Neural cell (in vitro differentiated cells): ENCODE results near the gene LZTS3.

ENCODE experiments used
- CTCF ChIP-seq: fragments of 450-650 bp; IDR thresholded peaks from 2 replicates; pipeline ENCODE4 v1.5.1; 2014; ENCODE audit warnings: antibody characterized with exemption, mild to moderate bottlenecking, moderate library complexity; ENCODE audit not compliant: poor library complexity, severe bottlenecking
- EP300 ChIP-seq: fragments of 450-650 bp; conservative IDR thresholded peaks from 2 replicates; pipeline ENCODE4 v1.6.1; 2014; ENCODE audit warnings: antibody characterized with exemption, mild to moderate bottlenecking, moderate library complexity; ENCODE audit not compliant: poor library complexity, severe bottlenecking
- MXI1 ChIP-seq: fragments of 450-650 bp; conservative IDR thresholded peaks from 2 replicates; pipeline ENCODE4 v1.6.1; 2014; ENCODE audit warnings: antibody characterized with exemption, mild to moderate bottlenecking; ENCODE audit not compliant: poor library complexity, severe bottlenecking
- POLR2AphosphoS5 ChIP-seq: IDR thresholded peaks from 2 replicates; pipeline ENCODE4 v1.6.1; 2012
- SMC3 ChIP-seq: fragments of 450-650 bp; conservative IDR thresholded peaks from 2 replicates; pipeline ENCODE4 v1.6.1; 2014; ENCODE audit warnings: antibody characterized with exemption, mild to moderate bottlenecking, moderate library complexity; ENCODE audit not compliant: poor library complexity
- TAF1 ChIP-seq: IDR thresholded peaks from 2 replicates; pipeline ENCODE4 v1.6.1; 2012; ENCODE audit warnings: low read depth

DNA sequence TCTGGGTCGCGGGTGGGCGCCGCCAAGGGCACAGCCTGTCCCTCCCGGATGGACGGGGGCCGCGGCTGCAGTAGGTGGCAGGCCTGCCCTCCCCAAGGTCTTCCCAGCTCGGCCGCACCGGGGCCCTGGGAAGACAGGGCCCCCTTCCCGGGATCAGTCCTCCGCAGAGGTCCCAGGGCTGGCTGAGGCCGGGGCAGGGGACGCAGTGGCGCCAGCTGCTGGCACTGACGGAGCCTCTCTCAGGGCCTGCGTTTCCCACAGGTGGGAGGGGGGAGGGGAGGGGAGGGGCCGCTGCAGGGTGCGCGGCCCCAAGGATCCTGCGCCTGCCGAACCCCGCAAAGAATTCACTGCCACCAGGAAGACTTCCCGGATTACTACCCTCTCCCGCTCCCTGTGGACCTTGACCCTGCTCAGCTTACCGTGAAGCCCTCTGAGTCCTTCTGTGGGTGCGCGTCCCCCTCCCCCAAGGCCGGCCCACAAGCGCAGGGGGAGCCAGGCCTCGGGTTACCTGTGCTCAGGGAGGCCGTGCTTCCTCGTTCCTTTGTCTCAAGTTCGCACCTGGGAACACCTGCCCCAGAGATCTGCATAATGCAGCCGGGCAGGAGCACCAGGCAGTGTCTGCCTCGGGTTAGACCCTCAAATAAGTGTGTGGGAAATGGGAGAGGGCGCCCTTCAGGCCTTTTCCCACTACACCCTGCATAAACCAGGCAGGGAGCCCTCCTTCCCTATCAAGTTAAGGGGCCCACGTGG lies 5.1 kb downstream of the LZTS3 start:
- TF ChIP-seq CTCF (no peak), EP300 (no peak), POLR2AphosphoS5 (no peak), SMC3 (no peak), MXI1 (no peak), TAF1 (no peak)
